DOHH2 (cell line): ENCODE measurements around the gene CDPF1.

Experiments
- H3F3A ChIP-seq: fragments of 200-600 bp; sonication (generic), shearing (Covaris generic); 2 replicates; pipeline ENCODE4 v1.6.0; 2016; ENCODE audit warnings: antibody characterized with exemption, mild to moderate bottlenecking; ENCODE audit not compliant: control insufficient read depth, insufficient read depth
- H3K27ac ChIP-seq: fragments of 200-600 bp; sonication (generic); 2 replicates; pipeline ENCODE4 v1.5.1; 2014; ENCODE audit warnings: low read depth, mild to moderate bottlenecking, low read length, moderate library complexity
- H3K27me3 ChIP-seq: fragments of 200-600 bp; sonication (generic); 2 replicates; pipeline ENCODE4 v1.6.1; 2014; ENCODE audit warnings: mild to moderate bottlenecking, low read length, mixed read lengths; ENCODE audit not compliant: control insufficient read depth
- H3K36me3 ChIP-seq: fragments of 200-600 bp; sonication (generic); 2 replicates; pipeline ENCODE4 v1.6.1; 2014; ENCODE audit warnings: mild to moderate bottlenecking, low read length, moderate library complexity, mixed read lengths; ENCODE audit not compliant: control insufficient read depth
- H3K4me1 ChIP-seq: fragments of 200-600 bp; sonication (generic); 2 replicates; pipeline ENCODE4 v1.6.1; 2014; ENCODE audit warnings: mild to moderate bottlenecking, low read length, mixed read lengths; ENCODE audit not compliant: control insufficient read depth
- H3K4me2 ChIP-seq: fragments of 200-600 bp; sonication (generic); 2 replicates; pipeline ENCODE4 v1.6.0; 2014; ENCODE audit warnings: mild to moderate bottlenecking, low read length, moderate library complexity
- H3K4me3 ChIP-seq: fragments of 200-600 bp; sonication (generic); 2 replicates; pipeline ENCODE4 v1.5.1; 2014; ENCODE audit warnings: mild to moderate bottlenecking, low read length, mixed read lengths
- H3K79me2 ChIP-seq: fragments of 200-600 bp; sonication (generic); 2 replicates; pipeline ENCODE4 v1.6.1; 2014; ENCODE audit warnings: mild to moderate bottlenecking, low read length, mixed read lengths; ENCODE audit not compliant: control insufficient read depth
- H3K9me2 ChIP-seq: fragments of 200-600 bp; sonication (generic); replicated peaks from 2 replicates; pipeline ENCODE4 v1.6.1; 2014; ENCODE audit warnings: mild to moderate bottlenecking, low read length, mixed read lengths; ENCODE audit not compliant: control insufficient read depth
- H3K9me3 ChIP-seq: fragments of 200-600 bp; sonication (generic); 2 replicates; pipeline ENCODE4 v1.6.1; 2014; ENCODE audit warnings: antibody characterized with exemption, low read length, mixed read lengths; ENCODE audit not compliant: control insufficient read depth, insufficient read depth
- H4K20me1 ChIP-seq: fragments of 200-600 bp; sonication (generic); 2 replicates; pipeline ENCODE4 v1.6.0; 2014; ENCODE audit warnings: low read depth, mild to moderate bottlenecking, antibody characterized with exemption, low read length, moderate library complexity; ENCODE audit not compliant: control insufficient read depth, insufficient read depth
- CTCF ChIP-seq: fragments of 200-600 bp; sonication (generic); IDR thresholded peaks from one replicate; pipeline ENCODE4 v1.5.1; 2014; ENCODE audit warnings: antibody characterized with exemption, mild to moderate bottlenecking, low read depth, low read length; ENCODE audit not compliant: poor library complexity, severe bottlenecking
- EZH2phosphoT487 ChIP-seq: fragments of 200-600 bp; sonication (generic); IDR thresholded peaks from 2 replicates; pipeline ENCODE4 v1.6.1; 2017; ENCODE audit warnings: borderline replicate concordance, mild to moderate bottlenecking, antibody characterized with exemption, low read length, moderate library complexity, mixed read lengths

CDPF1 gene

DNA sequence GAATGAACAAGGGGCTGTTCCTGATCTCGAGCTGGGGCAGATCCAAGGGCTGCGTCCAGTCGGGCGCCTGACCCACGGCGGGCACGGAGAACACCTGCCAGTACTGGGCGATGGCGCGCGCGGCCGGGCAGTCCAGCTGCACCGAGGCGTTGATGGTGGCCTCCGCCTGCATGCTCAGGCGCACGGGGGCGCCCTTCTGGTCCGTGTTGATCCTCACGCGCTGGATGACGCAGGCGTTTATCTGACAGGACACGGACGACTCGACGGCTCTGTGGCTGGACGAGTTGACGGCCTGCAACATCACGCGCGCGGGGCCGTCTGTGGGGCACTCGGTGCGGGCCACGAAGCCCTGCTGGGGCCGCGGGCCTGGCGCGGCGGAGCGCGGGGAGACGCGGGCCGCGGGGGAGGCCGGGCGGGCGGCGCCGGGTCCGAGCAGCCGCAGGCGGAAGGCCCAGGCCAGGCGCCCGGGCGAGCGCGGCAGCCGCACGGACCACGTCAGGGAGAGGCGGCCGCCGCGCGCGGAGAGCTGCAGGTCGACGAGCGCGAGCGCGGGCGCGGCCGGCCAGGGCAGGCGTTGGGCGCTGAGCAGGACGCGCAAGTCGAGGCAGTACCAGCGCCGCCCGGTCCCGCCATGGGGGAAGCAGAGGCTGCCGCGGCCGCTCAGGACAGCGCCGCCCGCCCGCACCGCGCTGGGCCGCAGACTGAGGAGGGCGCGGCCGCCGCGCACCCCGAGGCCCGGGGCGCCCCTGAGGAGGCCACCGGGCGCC lies 12.5 kb upstream of the CDPF1 start:
- Histone ChIP-seq H3F3A (no peaks in the 10 kb centered on the region), H3K9me3 (peaks cover 11% of the 10 kb centered on the region), H4K20me1 (no peaks in the 10 kb centered on the region), H3K79me2 (no peaks in the 10 kb centered on the region), H3K4me2 (no peak overlapping the region), H3K27me3 (peaks cover 16% of the 10 kb centered on the region), H3K36me3 (no peaks in the 10 kb centered on the region), H3K9me2 (no peaks in the 10 kb centered on the region), H3K4me1 (no peaks in the 10 kb centered on the region), H3K4me3 (no peak overlapping the region), H3K27ac (no peak overlapping the region)
- TF ChIP-seq EZH2phosphoT487 (no peak), CTCF (no peak)

GRCh38 chr22:46260038-46260437 lies 9.9 kb upstream of the CDPF1 start:
- no peaks in the 10 kb centered on the region for H3K9me2 ChIP-seq
- no peak overlapping the region for H3K4me3 ChIP-seq
- H3K36me3 ChIP-seq = no peaks in the 10 kb centered on the region
- H4K20me1 ChIP-seq = no peaks in the 10 kb centered on the region
- H3K27me3 ChIP-seq = no peaks in the 10 kb centered on the region
- no peaks in the 10 kb centered on the region for H3K4me1 ChIP-seq
- no peak overlapping the region for H3K27ac ChIP-seq
- H3K9me3 ChIP-seq = peaks cover 4% of the 10 kb centered on the region
- H3K4me2 ChIP-seq = no peak overlapping the region
- no peak for TF ChIP-seq CTCF
- TF ChIP-seq EZH2phosphoT487 = no peak
- H3F3A ChIP-seq = no peaks in the 10 kb centered on the region
- no peaks in the 10 kb centered on the region for H3K79me2 ChIP-seq

DNA sequence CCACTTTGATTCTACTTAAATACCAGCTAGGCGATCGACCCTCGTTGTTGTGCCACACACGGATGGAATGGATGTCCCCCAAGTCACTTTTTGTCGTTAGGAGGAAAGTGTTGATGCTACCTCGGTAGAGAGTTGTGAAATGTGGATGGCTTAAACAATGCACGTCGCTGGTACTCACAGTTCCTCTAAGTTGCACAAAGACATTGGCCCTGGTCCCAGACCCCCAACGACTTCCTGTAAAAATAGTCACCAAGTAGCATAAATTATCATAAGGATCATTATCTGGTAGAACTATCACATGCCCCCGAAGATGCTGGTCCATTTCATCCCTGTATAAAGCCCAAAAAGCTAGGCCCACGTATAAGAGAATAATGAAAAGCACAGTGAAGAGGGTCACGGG lies 9.3 kb upstream of the CDPF1 start:
- H3K4me2 ChIP-seq = no peak overlapping the region
- H3K36me3 ChIP-seq = no peaks in the 10 kb centered on the region
- H3K9me3 ChIP-seq = 0 out of 2 replicates have a peak, but pooled peaks cover 3% of the 10 kb centered on the region
- no peaks in the 10 kb centered on the region for H3K27me3 ChIP-seq
- H3K9me2 ChIP-seq = no peaks in the 10 kb centered on the region
- H3K79me2 ChIP-seq = no peaks in the 10 kb centered on the region
- TF ChIP-seq CTCF = no peak
- TF ChIP-seq EZH2phosphoT487 = no peak
- no peak overlapping the region for H3K4me3 ChIP-seq
- H3K4me1 ChIP-seq = peaks cover 5% of the 10 kb centered on the region; the same call in 1 of the 2 replicates
- no peaks in the 10 kb centered on the region for H4K20me1 ChIP-seq
- no peaks in the 10 kb centered on the region for H3F3A ChIP-seq
- H3K27ac ChIP-seq = no peak overlapping the region
